GM06990 (cell line): ENCODE measurements around the gene CLASP1.

Experiments used
- DNase-seq: peaks from one replicate; pipeline ENCODE4 v3.0.0-alpha.2; 2011; ENCODE audit not compliant: insufficient read length; ENCODE audit errors: extremely low read depth
- H3K27me3 ChIP-seq: replicated peaks from 2 replicates; pipeline ENCODE4 v1.6.0; 2011; ENCODE audit warnings: low read length; ENCODE audit not compliant: control insufficient read depth, insufficient read depth
- H3K36me3 ChIP-seq: 2 replicates; pipeline ENCODE4 v1.5.1; 2011; ENCODE audit warnings: low read length; ENCODE audit not compliant: control insufficient read depth, insufficient read depth
- H3K4me3 ChIP-seq: replicated peaks from 2 replicates; pipeline ENCODE4 v1.5.1; 2011; ENCODE audit warnings: low read depth, mild to moderate bottlenecking, control low read depth, low read length
- TF ChIP-seq, protein P1 (sequence below): IDR thresholded peaks from 2 replicates; pipeline ENCODE4 v1.5.1; 2011; ENCODE audit warnings: low read length, control low read depth, mild to moderate bottlenecking, inconsistent platforms; ENCODE audit not compliant: insufficient read depth, poor library complexity, severe bottlenecking

Gene CLASP1

DNA sequence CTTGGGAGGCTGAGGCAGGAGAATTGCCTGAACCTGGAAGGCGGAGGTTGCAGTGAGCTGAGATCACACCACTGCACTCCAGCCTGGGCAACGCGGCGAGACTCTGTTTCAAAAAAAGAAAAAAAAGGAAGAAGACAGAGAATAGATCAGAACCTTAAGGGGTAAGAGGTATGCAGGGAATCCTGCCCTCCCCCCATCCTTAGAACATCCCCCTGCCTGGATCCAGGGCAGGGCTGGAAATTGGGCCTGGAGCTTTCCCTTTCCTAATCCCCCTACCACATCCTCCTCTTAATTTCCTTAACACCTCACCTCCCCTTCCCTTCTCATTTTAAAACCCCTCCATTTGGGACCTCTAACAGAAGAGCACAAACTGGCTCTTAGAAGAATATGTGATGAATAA lies 62.1 kb downstream of the CLASP1 start:
- Histone ChIP-seq H3K36me3 (peaks cover 3% of the 10 kb centered on the region), H3K27me3 (no peaks in the 10 kb centered on the region)
- TF ChIP-seq, protein P1, sequence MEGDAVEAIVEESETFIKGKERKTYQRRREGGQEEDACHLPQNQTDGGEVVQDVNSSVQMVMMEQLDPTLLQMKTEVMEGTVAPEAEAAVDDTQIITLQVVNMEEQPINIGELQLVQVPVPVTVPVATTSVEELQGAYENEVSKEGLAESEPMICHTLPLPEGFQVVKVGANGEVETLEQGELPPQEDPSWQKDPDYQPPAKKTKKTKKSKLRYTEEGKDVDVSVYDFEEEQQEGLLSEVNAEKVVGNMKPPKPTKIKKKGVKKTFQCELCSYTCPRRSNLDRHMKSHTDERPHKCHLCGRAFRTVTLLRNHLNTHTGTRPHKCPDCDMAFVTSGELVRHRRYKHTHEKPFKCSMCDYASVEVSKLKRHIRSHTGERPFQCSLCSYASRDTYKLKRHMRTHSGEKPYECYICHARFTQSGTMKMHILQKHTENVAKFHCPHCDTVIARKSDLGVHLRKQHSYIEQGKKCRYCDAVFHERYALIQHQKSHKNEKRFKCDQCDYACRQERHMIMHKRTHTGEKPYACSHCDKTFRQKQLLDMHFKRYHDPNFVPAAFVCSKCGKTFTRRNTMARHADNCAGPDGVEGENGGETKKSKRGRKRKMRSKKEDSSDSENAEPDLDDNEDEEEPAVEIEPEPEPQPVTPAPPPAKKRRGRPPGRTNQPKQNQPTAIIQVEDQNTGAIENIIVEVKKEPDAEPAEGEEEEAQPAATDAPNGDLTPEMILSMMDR, result no peak

DNA sequence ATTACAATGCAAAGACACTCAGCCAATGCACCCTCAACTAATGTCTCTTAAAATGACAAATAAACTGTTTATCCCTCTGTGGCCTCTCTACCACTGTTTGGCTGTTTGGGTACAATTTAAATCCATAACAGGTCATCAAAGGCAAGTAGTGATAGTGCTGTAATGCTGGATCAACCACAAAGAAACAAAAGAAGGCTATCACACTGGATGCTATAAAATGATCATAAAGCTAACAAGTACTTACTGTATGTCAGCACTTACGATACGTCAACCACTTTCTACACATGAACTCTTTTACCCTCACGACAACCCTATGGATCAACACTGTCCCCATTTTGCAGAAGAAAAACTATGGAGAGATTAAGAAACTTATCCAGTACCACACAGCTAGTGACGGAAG lies 64.5 kb downstream of the CLASP1 start:
- Histone ChIP-seq H3K36me3 (peaks cover 3% of the 10 kb centered on the region), H3K4me3 (no peak overlapping the region), H3K27me3 (no peaks in the 10 kb centered on the region)
- DNase-seq, result no peak
- TF ChIP-seq, protein P1, result no peak

More for the DNA sequence above, 62.1 kb downstream of the CLASP1 start:
- no peak for DNase-seq
- no peak overlapping the region for H3K4me3 ChIP-seq

DNA sequence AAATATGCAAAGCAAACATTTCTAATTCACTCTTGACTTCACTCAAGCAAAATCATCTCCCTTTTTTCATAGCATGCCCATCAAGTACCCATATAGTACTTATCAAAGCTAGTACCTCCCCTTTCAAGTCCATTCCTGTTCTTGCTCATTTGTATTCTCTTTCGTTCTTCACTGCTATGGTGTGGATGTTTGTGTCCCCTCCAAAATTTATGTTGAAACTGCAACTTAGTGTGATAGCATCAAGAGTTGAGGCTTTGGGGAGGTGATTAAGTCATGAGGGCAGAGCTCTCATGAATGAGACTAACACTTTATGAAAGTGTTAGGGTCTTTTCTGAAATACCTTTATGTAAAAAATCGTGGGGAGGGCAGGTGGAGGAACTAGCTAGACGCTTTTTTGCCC lies 65.7 kb downstream of the CLASP1 start:
- Histone ChIP-seq H3K27me3 (no peaks in the 10 kb centered on the region), H3K36me3 (no peaks in the 10 kb centered on the region), H3K4me3 (no peak overlapping the region)
- TF ChIP-seq, protein P1, result no peak
- DNase-seq, result no peak

DNA sequence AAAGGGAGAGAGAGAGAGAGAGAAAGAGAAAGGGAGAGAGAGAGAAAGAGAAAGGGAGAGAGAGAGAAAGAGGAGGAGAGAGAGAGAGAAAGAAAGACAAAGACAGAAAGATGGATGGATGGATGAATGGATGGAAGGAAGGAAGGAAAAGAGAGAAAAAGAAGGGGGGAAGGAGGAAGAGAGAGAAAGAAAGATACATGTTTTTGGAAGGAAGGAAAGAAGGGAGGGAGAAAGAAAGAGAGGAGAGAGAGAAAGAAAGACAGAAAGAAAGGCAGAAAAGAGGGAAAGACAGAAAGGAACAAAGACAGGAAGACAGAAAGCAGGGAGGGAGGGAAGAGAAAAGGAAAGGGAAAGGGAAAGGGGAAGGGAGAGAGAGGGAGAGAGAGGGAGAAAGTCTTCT lies 67.0 kb downstream of the CLASP1 start:
- TF ChIP-seq, protein P1, result no peak
- no peak overlapping the region for H3K4me3 ChIP-seq

DNA sequence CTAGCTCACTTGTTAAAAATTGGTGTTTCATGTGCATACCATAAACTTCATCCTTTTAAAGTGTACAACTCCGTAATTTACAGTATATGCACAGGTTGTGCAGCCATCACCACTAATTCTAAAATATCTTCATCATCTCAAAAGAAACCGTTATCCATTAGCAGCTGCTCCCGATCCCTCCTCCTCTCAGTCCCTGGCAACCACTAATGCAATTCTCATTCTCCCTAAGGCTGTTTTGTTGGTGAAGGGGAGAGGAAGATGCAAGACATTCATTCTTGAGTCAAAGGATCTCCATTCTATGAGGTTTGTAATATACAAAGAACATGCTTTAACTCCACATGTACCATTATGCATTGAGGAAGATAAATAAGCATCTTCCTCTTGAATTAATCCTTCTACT lies 70.0 kb downstream of the CLASP1 start:
- H3K4me3 ChIP-seq, result no peak overlapping the region
- TF ChIP-seq, protein P1, result no peak
- H3K36me3 ChIP-seq, result no peaks in the 10 kb centered on the region
- DNase-seq, result no peak
- no peaks in the 10 kb centered on the region for H3K27me3 ChIP-seq

More for the DNA sequence above, 67.0 kb downstream of the CLASP1 start:
- Histone ChIP-seq H3K27me3 (no peaks in the 10 kb centered on the region), H3K36me3 (no peaks in the 10 kb centered on the region)
- no peak for DNase-seq

DNA sequence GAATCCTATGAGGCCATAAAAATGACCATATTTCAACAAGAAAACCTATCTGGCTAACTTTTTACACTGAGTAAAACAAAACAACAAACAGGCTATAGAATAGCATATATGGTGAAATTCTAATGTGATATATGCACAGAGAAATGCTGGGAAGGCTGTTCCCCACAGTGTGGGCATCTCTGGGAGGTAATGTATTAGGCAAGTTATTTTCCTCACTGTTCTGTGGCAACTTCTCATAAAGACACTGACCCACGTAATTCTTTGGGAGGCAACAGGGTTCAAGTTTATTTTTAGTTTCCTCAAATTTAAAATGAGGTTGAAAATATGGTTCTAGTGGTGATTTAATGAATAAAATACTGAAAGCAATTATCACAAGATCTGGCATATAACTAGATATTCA lies 71.9 kb downstream of the CLASP1 start:
- Histone ChIP-seq H3K4me3 (no peak overlapping the region), H3K27me3 (no peaks in the 10 kb centered on the region), H3K36me3 (no peaks in the 10 kb centered on the region)
- no peak for DNase-seq
- TF ChIP-seq, protein P1, result no peak
